ENCODE results near the gene IGFL4.

Gene IGFL4

GRCh38 chr19:46065486-46066071 lies 24.8 kb upstream of the IGFL4 start:
- in situ Hi-C loops (cut with MboI; ENCODE audit: low sequenced_read_pairs): no loop called here

DNA sequence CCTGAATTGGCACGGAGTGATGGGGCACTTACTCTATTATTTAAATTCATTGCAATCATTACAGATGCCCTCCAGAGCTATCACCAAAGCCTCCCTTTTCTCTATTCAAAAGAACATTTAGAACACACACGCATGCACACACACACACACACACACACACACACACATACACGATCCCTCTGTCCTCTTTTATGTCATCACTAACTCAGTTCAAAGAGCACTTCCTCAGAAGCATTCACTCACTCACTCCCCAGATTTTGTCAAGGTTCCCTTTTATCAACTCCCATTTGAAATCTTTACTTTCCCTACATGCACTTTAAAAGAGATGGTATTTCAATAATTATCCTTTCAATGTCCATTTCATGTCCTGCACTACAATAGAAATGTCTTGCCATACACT lies 22.4 kb upstream of the IGFL4 start:
- in situ Hi-C loops (cut with MboI; ENCODE audit: low sequenced_read_pairs): no loop called here

DNA sequence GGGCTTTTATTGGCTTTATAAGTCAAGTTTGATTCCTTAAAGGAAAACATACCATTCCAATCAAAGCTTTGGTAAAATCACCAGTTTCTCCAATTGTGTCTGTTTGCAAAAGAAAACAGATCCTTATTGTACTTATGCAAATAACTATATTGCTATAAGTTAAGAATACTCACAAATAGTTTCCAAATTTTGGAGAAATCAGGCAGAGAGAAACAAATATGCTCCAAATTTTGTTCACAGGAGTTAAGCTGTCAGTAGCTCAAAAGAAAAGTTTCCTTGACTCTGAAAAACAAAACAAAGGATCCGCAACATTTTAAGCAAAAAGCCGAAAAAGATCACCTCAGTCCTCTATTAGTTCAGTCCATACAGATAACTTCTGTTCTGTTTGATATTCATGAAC lies 19.2 kb upstream of the IGFL4 start:
- in situ Hi-C loops (cut with MboI; ENCODE audit: low sequenced_read_pairs): no loop called here

DNA sequence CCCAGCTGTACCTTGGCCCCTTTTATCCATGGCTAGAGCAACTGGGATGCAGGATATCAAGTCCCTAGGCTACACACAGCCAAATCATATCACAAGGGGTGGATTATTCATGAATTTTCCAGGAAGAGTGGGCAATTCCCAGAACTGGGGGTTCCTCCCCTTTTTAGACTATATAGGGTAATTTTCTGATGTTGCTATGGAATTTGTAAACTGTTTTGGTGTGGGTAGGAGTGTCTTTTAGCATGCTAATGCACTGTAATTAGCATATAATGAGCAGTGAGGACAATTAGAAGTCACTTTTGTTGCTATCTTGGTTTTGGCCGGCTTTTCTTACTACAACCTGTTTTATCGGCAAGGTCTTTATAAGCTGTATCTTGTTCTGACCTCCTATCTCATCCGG lies 18.0 kb upstream of the IGFL4 start:
- in situ Hi-C loops (cut with MboI; ENCODE audit: low sequenced_read_pairs): no loop called here

DNA sequence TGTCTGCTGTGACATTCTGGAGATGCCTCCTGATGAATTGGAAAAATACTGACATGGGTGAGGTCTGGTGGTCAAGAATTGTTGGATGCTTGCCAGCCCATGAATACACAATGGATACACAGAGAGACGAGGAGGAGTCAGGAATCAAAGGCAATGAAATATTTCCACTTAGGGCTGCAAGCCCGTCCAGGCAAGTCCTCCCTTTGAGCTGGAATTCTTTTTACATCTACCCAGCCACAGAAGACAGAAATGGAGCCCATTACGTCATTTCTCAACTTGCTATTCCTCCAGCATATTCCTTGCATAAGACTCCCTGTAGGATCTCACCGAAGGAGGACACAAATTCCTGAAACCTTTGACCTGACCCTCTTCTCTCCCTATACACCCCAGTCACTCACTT lies 15.7 kb upstream of the IGFL4 start:
- in situ Hi-C loops (cut with MboI; ENCODE audit: low sequenced_read_pairs): no loop called here

- in situ Hi-C loops (cut with MboI; ENCODE audit: low sequenced_read_pairs): no loop called here
These were observed 12.1 kb upstream of the IGFL4 start for GRCh38 chr19:46052896-46053295.

GRCh38 chr19:46049597-46049996 lies 8.8 kb upstream of the IGFL4 start:
- in situ Hi-C loops (cut with MboI; ENCODE audit: low sequenced_read_pairs): no loop called here

GRCh38 chr19:46043519-46043918 lies 2.7 kb upstream of the IGFL4 start:
- in situ Hi-C loops (cut with MboI; ENCODE audit: low sequenced_read_pairs): no loop called here

DNA sequence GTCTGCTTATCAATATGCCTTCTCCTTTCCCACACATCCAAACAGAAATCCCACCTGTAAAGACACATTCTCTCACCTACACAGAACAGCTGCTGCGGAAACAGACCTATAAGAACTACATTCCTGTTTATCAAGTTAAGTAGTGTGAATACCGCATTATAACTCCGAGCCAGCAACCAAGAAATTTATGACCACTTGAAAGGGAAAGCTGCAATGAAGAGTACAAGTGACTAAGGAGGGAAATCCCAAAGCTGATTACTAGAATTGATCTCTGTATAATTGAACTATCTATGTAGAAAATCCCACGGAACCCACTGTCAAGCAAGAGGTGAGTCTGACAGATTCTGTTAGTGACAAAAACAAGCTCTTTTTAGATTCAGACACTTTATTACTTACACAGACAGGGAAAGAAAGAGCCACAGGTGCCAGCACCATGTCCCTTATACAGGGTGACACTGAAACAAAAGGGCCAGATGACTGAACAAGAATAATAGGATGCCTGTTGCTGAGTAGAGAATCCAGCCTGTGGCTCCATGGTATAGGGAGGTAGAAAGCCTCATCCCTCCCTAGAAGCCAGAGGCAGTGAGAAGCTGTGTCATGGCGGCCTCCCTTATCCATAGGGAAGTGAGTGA lies 1.6 kb upstream of the IGFL4 start:
- in situ Hi-C loops (cut with MboI; ENCODE audit: low sequenced_read_pairs): no loop called here

- in situ Hi-C loops (cut with MboI; ENCODE audit: low sequenced_read_pairs): no loop called here
These were observed 677 bp downstream of the IGFL4 start for GRCh38 chr19:46040125-46040524.

DNA sequence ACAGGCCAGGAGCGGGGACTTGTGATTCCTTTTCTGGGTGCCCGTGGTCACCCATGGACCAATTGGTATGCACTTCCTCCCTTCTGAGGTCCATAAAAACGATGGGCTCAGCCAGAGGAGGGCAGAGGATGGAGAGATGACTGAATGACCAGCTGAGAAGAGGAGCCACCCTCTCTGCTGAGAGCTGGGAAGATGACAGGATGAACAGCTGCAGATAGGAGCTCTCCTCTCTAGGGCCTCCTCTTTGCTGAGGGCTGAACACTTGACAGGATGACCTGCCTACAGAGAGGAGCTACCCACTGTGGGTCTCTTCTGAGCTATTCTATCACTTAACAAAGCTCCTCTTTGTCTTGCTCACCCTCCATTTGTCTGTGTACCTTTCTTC lies 4.1 kb downstream of the IGFL4 start:
- in situ Hi-C loops (cut with MboI; ENCODE audit: low sequenced_read_pairs): no loop called here

- in situ Hi-C loops (cut with MboI; ENCODE audit: low sequenced_read_pairs): no loop called here
These were observed 4.6 kb downstream of the IGFL4 start for GRCh38 chr19:46035986-46036743.

DNA sequence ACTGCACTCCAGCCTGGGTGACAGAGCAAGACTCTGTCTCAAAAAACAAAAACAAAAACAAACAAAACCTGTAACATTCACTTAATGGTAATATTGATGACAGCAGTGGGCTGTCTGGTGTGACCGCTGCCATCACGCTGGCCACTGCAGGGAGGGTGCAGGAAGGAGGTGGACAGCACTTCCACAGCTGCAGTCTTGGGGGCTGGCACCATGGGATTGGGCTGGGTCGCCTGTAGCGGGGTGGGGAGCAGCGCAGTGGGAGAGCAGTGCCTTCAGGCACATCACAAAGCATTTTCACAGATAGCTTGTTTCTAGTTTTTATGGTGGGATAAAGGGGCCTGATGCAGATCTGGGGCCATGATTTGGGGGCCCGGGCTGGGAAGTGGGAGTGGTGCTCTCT lies 5.3 kb downstream of the IGFL4 start:
- in situ Hi-C loops (cut with MboI; ENCODE audit: low sequenced_read_pairs): no loop called here

DNA sequence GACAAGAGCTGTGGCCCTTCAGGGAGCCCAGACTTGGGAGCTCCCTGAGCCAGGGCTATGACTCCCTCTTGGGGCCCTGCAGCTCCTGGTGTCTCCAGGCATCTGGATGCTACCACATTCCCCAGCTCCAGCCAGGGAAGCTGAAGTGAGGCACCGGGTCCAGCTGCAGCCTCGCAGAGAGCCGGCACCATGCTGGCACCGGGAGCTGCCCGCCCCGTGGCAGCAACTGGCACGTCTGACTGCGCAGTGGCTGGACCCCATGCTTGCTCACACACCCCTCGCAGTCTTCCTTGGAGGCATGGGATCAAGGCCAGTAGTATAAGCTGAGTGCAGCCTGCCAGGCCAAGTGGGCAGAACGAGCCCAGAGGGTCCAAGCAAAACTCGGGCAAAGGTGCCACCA lies 7.4 kb downstream of the IGFL4 start:
- in situ Hi-C loops (cut with MboI; ENCODE audit: low sequenced_read_pairs): no loop called here

DNA sequence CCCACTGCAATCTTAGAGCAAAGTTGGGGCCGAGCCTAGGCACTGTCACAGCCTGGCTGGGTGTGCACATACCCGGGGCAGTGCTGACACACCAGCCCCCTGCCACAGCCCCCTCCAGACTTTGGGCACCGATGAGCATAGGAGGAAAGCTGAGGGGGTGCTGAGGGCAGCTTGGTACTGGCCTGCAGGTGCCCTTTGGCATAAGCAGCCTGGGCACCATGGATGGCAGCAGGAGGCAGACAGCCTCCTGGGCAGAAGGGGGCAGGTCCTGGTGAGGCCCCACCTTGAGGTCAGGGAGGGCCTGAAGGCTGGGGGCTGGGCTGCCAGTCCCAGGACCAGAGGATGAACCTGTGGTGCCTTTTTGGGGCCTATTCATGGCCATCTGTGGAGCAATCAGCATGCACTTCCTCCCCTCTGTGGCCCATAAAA lies 8.2 kb downstream of the IGFL4 start:
- in situ Hi-C loops (cut with MboI; ENCODE audit: low sequenced_read_pairs): no loop called here

GRCh38 chr19:46031781-46032596 lies 8.8 kb downstream of the IGFL4 start:
- in situ Hi-C loops (cut with MboI; ENCODE audit: low sequenced_read_pairs): no loop called here

- in situ Hi-C loops (cut with MboI; ENCODE audit: low sequenced_read_pairs): no loop called here
These were observed 9.8 kb downstream of the IGFL4 start for GRCh38 chr19:46030812-46031550.

- in situ Hi-C loops (cut with MboI; ENCODE audit: low sequenced_read_pairs): no loop called here
These were observed 15.0 kb downstream of the IGFL4 start for GRCh38 chr19:46025835-46026234.

GRCh38 chr19:46023311-46023779 lies 17.5 kb downstream of the IGFL4 start:
- in situ Hi-C loops (cut with MboI; ENCODE audit: low sequenced_read_pairs): no loop called here

DNA sequence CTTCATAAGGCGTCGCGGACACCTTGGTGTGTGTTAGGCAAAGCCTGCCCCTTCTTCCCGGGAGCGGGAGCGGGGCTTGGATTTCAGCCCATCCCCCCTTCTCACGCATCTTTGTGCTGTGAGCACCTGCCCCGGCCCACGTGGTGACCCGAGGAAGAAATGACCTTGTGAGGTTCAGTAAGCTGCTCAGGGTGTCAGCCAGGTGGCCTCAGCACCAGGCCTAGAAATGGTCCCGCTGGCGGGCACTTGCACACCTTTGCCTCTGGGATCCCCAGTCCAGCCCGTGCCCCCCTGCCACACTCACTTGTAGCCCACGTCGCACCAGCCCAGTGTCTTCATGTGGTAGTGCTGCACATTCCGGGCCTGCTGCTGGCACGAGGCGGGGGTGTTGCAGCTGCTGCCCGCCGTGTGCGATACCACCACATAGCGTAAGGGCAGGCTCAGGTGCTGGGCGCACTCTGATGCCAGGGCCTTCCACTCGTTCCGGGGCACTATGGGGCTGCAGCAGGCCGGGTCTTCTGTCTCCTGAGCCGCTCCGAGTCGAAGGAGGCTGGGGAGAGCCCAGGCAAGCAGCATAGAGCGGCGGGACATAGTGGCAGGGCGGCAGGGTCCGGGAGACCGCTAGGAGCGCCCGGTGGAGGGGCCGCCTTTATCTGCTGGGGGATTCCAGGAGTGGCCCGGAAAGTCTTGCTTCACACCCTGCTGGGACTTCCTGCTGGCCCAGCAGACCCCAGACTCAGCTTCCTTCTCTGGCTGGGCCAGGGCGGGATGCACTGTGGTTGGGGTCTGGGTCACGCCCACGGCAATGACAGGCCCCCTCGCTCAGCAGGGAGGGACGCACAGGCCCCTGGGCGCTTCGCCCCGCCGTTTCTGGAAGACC lies 18.1 kb downstream of the IGFL4 start, which contains the start of gene PGLYRP1:
PGLYRP1 (minus strand) TSS at position 623 of the 880 bp plus-strand sequence; CDS start at position 591, 32 bp downstream.
- in situ Hi-C loops (cut with MboI; ENCODE audit: low sequenced_read_pairs): no loop called here

Data from HL-60/S4 treated with phorbol 12-myristate 13-acetate at 8.2 ng/mL for 4 days and 3 days (cell line).